GM12891 (cell line): Measurements from ENCODE around the gene EOLA1.
"Not testable (repeated sequence)": the region's sequence is repeated elsewhere in the genome, so short reads cannot be mapped to it uniquely, and the experiment has no call there.

ENCODE experiments used
- POLR2A ChIP-seq: IDR thresholded peaks from 2 replicates; pipeline ENCODE4 v1.6.1; 2011; ENCODE audit warnings: low read depth, low read length, control low read depth
- POLR2AphosphoS5 ChIP-seq: IDR thresholded peaks from 2 replicates; pipeline ENCODE4 v1.6.1; 2011; ENCODE audit warnings: low read depth, low read length, control low read depth
- POU2F2 ChIP-seq: IDR thresholded peaks from 2 replicates; pipeline ENCODE4 v1.6.1; 2011; ENCODE audit warnings: low read depth, mild to moderate bottlenecking, control low read depth, low read length, moderate library complexity
- SPI1 ChIP-seq: IDR thresholded peaks from 2 replicates; pipeline ENCODE4 v1.6.1; 2011; ENCODE audit warnings: low read depth, low read length, control low read depth

GRCh38 chrX:149551939-149552248 is 11.1 kb downstream of the EOLA1 start:
- not testable (repeated sequence) for TF ChIP-seq POLR2A, POU2F2, POLR2AphosphoS5, SPI1
